H9 (cell line): ENCODE measurements around the gene FALEC. TPM values are rescaled to one million over a fixed set of nuclear protein-coding genes. Genes with fewer than 3 reads are reported as not detected.

ENCODE experiments used
- DNase-seq: peaks from one replicate; pipeline ENCODE4 v3.0.0-alpha.2; 2017
- H2AFZ ChIP-seq: one replicate; pipeline ENCODE4 v1.6.1; 2013; ENCODE audit warnings: mild to moderate bottlenecking, low read length, control low read depth, moderate library complexity
- H2AK5ac ChIP-seq: 2 replicates; pipeline ENCODE4 v1.6.1; 2013; ENCODE audit warnings: low read length, control low read depth, mixed read lengths; ENCODE audit not compliant: insufficient read length
- H2BK120ac ChIP-seq: one replicate; pipeline ENCODE4 v1.6.1; 2013; ENCODE audit warnings: low read depth, mild to moderate bottlenecking, low read length, control low read depth, inconsistent platforms; ENCODE audit not compliant: poor library complexity, severe bottlenecking
- H2BK12ac ChIP-seq: 2 replicates; pipeline ENCODE4 v1.6.1; 2013; ENCODE audit warnings: low read length, control low read depth, mixed read lengths, low read depth; ENCODE audit not compliant: insufficient read length
- H2BK15ac ChIP-seq: 2 replicates; pipeline ENCODE4 v1.6.1; 2013; ENCODE audit warnings: low read depth, low read length, control low read depth
- H2BK20ac ChIP-seq: one replicate; pipeline ENCODE4 v1.6.1; 2013; ENCODE audit warnings: low read depth, mild to moderate bottlenecking, low read length, control low read depth, inconsistent platforms; ENCODE audit not compliant: poor library complexity, severe bottlenecking
- H2BK5ac ChIP-seq: 2 replicates; pipeline ENCODE4 v1.6.1; 2013; ENCODE audit warnings: low read length, control low read depth, mixed read lengths; ENCODE audit not compliant: insufficient read length
- H3K14ac ChIP-seq: 2 replicates; pipeline ENCODE4 v1.6.1; 2013; ENCODE audit warnings: low read length, control low read depth; ENCODE audit not compliant: insufficient read depth
- H3K18ac ChIP-seq: 2 replicates; pipeline ENCODE4 v1.6.1; 2013; ENCODE audit warnings: low read depth, mild to moderate bottlenecking, mixed read lengths, low read length, control low read depth; ENCODE audit not compliant: insufficient read length
- H3K23ac ChIP-seq: 2 replicates; pipeline ENCODE4 v1.6.1; 2013; ENCODE audit warnings: low read length, control low read depth, mixed read lengths, low read depth; ENCODE audit not compliant: insufficient read length
- H3K23me2 ChIP-seq: 2 replicates; pipeline ENCODE4 v1.6.1; 2013; ENCODE audit warnings: low read depth, mild to moderate bottlenecking, mixed read lengths, low read length, control low read depth; ENCODE audit not compliant: insufficient read length, poor library complexity, severe bottlenecking
- H3K27ac ChIP-seq: 2 replicates; pipeline ENCODE4 v1.5.1; 2013; ENCODE audit warnings: low read length, control low read depth, mixed read lengths, low read depth; ENCODE audit not compliant: insufficient read length
- H3K27me3 ChIP-seq: 2 replicates; pipeline ENCODE4 v1.6.1; 2013; ENCODE audit warnings: low read length, control low read depth, inconsistent platforms; ENCODE audit not compliant: insufficient read depth
- H3K4ac ChIP-seq: 2 replicates; pipeline ENCODE4 v1.6.1; 2013; ENCODE audit warnings: low read depth, mild to moderate bottlenecking, control low read depth, inconsistent platforms, low read length, moderate library complexity
- H3K4me1 ChIP-seq: 2 replicates; pipeline ENCODE4 v1.6.1; 2013; ENCODE audit warnings: low read length, control low read depth, inconsistent platforms; ENCODE audit not compliant: insufficient read depth
- H3K4me2 ChIP-seq: 2 replicates; pipeline ENCODE4 v1.6.1; 2013; ENCODE audit warnings: low read length, control low read depth, mixed read lengths; ENCODE audit not compliant: insufficient read length, insufficient read depth
- H3K56ac ChIP-seq: 2 replicates; pipeline ENCODE4 v1.6.1; 2013; ENCODE audit warnings: low read depth, mild to moderate bottlenecking, mixed read lengths, low read length, control low read depth; ENCODE audit not compliant: insufficient read length
- H3K79me1 ChIP-seq: 2 replicates; pipeline ENCODE4 v1.6.1; 2013; ENCODE audit warnings: low read depth, mild to moderate bottlenecking, moderate library complexity, low read length, control low read depth, inconsistent platforms; ENCODE audit not compliant: insufficient read depth, poor library complexity, severe bottlenecking
- H3K79me2 ChIP-seq: 2 replicates; pipeline ENCODE4 v1.6.1; 2013; ENCODE audit warnings: low read length, control low read depth, inconsistent platforms; ENCODE audit not compliant: insufficient read depth
- H3K9ac ChIP-seq: 2 replicates; pipeline ENCODE4 v1.6.1; 2013; ENCODE audit warnings: low read length, control low read depth, mixed read lengths; ENCODE audit not compliant: insufficient read length; ENCODE audit errors: extremely low read depth
- H3K9me3 ChIP-seq: one replicate; pipeline ENCODE4 v1.6.1; 2013; ENCODE audit warnings: low read depth, low read length, inconsistent platforms; ENCODE audit not compliant: control insufficient read depth
- H3T11ph ChIP-seq: one replicate; pipeline ENCODE4 v1.6.1; 2013; ENCODE audit warnings: mild to moderate bottlenecking, low read length, control low read depth, inconsistent platforms
- H4K20me1 ChIP-seq: one replicate; pipeline ENCODE4 v1.6.1; 2013; ENCODE audit not compliant: control insufficient read depth, insufficient read length, insufficient read depth
- H4K5ac ChIP-seq: 2 replicates; pipeline ENCODE4 v1.6.1; 2013; ENCODE audit warnings: low read depth, mild to moderate bottlenecking, mixed read lengths, low read length, control low read depth; ENCODE audit not compliant: insufficient read length
- H4K8ac ChIP-seq: replicated peaks from 2 replicates; pipeline ENCODE4 v1.6.1; 2013; ENCODE audit warnings: low read length, control low read depth, mixed read lengths, low read depth; ENCODE audit not compliant: insufficient read length
- H4K91ac ChIP-seq: 2 replicates; pipeline ENCODE4 v1.6.1; 2013; ENCODE audit warnings: low read depth, mild to moderate bottlenecking, moderate library complexity, mixed read lengths, low read length, control low read depth; ENCODE audit not compliant: insufficient read length
- H3K27ac Mint-ChIP-seq, 3 experiments: 2 replicates in 2 of 3; 3 replicates in 1 of 3; pipeline ENCODE4 v1.8.0; 2020 to 2021; ENCODE audit warnings: mixed read lengths in 3 of 3, mild to moderate bottlenecking in 1 of 3, moderate library complexity in 1 of 3
- H3K27me3 Mint-ChIP-seq: 2 replicates; pipeline ENCODE4 v1.8.0; 2021; ENCODE audit warnings: low read depth, mild to moderate bottlenecking, moderate library complexity, mixed read lengths
- H3K36me3 Mint-ChIP-seq, 3 experiments: 2 replicates in 2 of 3; 3 replicates in 1 of 3; pipeline ENCODE4 v1.8.0; 2020 to 2021; ENCODE audit warnings: low read depth in 3 of 3, mixed read lengths in 3 of 3; ENCODE audit not compliant: insufficient read depth in 1 of 3
- H3K4me1 Mint-ChIP-seq, 2 experiments: 2 replicates each; pipeline ENCODE4 v1.8.0; 2020; ENCODE audit warnings: mixed read lengths in 2 of 2
- H3K4me3 Mint-ChIP-seq, 2 experiments: 2 replicates in 1 of 2; 3 replicates in 1 of 2; pipeline ENCODE4 v1.8.0; 2020 to 2021; ENCODE audit warnings: mild to moderate bottlenecking in 2 of 2, mixed read lengths in 2 of 2, moderate library complexity in 1 of 2
- H3K9me3 Mint-ChIP-seq, 2 experiments: 2 replicates in 1 of 2; 3 replicates in 1 of 2; pipeline ENCODE4 v1.8.0; 2020; ENCODE audit warnings: mild to moderate bottlenecking in 2 of 2, mixed read lengths in 2 of 2, moderate library complexity in 1 of 2
- CTCF ChIP-seq: fragments of 200-600 bp; sonication (generic); conservative IDR thresholded peaks from 3 replicates; pipeline ENCODE4 v1.8.0; 2021; ENCODE audit warnings: antibody characterized with exemption, mild to moderate bottlenecking
- WGBS: extraction: QIAGEN DNeasy Blood & Tissue Kit; methylation state at CpG from one replicate; pipeline ENCODE4 v1.1.7; 2013; ENCODE audit warnings: missing lambda C conversion rate, low lambda C conversion rate, mixed read lengths; ENCODE audit not compliant: insufficient read length; ENCODE audit errors: extremely low coverage; 5-methylcytosine and 5-hydroxymethylcytosine counted together
- total RNA-seq: library from RNA; stranded (reverse); gene quantifications from 2 replicates; pipeline ENCODE4 v1.2.1, GENCODE V29; 2021

FALEC gene
- total RNA-seq, 1 experiment from 2014 or later: not detected

- Mint-ChIP-seq H3K9me3 (no peaks in the 10 kb centered on the region; a peak in 1 of 5 replicates), H3K4me3 (no peak overlapping the region; a peak in 1 of 5 replicates), H3K4me1 (peaks cover 36 to 49% of the 10 kb centered on the region in 2 experiments), H3K27ac (no peak overlapping the region), H3K27me3 (no peaks in the 10 kb centered on the region), H3K36me3 (peaks cover 3 to 5% (median 5%) of the 10 kb centered on the region in 3 experiments; a peak in 5 of 7 replicates)
- Histone ChIP-seq H3K18ac (no peak overlapping the region), H3K79me2 (no peaks in the 10 kb centered on the region), H3K23me2 (peaks cover 11% of the 10 kb centered on the region), H3K4me1 (peaks cover 7% of the 10 kb centered on the region; the same call in 1 of the 2 replicates), H2BK12ac (no peak overlapping the region), H4K91ac (no peak overlapping the region), H3K79me1 (no peaks in the 10 kb centered on the region), H2AK5ac (no peak overlapping the region), H3K9me3 (no peaks in the 10 kb centered on the region), H2AFZ (no peak overlapping the region), H2BK120ac (no peak overlapping the region), H2BK15ac (no peak overlapping the region), H3K23ac (no peak overlapping the region), H2BK20ac (no peak overlapping the region), H3K56ac (no peak overlapping the region), H3K4me2 (no peak overlapping the region), H3K27me3 (no peaks in the 10 kb centered on the region), H4K5ac (no peak overlapping the region), H3K14ac (no peak overlapping the region), H2BK5ac (no peak overlapping the region), H3K9ac (no peak overlapping the region), H3K27ac (no peak overlapping the region), H3K4ac (no peak overlapping the region), H3T11ph (no peak overlapping the region), H4K20me1 (no peaks in the 10 kb centered on the region), H4K8ac (no peak overlapping the region)
- TF ChIP-seq CTCF: no peak
- no CpG with 5 or more reads among the region's 10 CpGs for WGBS
- no peak for DNase-seq
These were observed 44.1 kb downstream of the FALEC start for GRCh38 chr1:150559656-150560010.
